Tibial nerve (tissue), 4 donors: Measurements from ENCODE around the gene TAF4. TPM values are rescaled to one million over a fixed set of nuclear protein-coding genes. Genes with fewer than 3 reads are reported as not detected.

ENCODE experiments used
- DNase-seq, 2 donors: peaks; one replicate each; pipeline ENCODE4 v3.0.0-alpha.2; 2019; ENCODE audit warnings: low spot score in 2 of 2
- H3K27ac ChIP-seq, 4 donors: fragments of 200-600 bp; sonication (generic) in 3 of 4; one replicate each; pipeline ENCODE4 v1.5.1; 2017 to 2019; ENCODE audit warnings: mild to moderate bottlenecking in 1 of 4
- H3K27me3 ChIP-seq, 2 donors: fragments of 200-600 bp; sonication (generic) in 1 of 2; one replicate each; pipeline versions ENCODE4 v1.5.1 to v1.6.0; 2017 to 2019
- H3K36me3 ChIP-seq, 3 donors: fragments of 200-600 bp; sonication (generic); one replicate each; pipeline ENCODE4 v1.5.1; 2018 to 2019
- H3K4me1 ChIP-seq, 4 donors: fragments of 200-600 bp; sonication (generic) in 3 of 4; one replicate each; pipeline ENCODE4 v1.5.1; 2017 to 2019
- H3K4me3 ChIP-seq, 4 donors: fragments of 200-600 bp; sonication (generic) in 3 of 4; one replicate each; pipeline ENCODE4 v1.5.1; 2017 to 2019; ENCODE audit warnings: mild to moderate bottlenecking in 1 of 4, moderate library complexity in 1 of 4
- H3K9me3 ChIP-seq, 4 donors: fragments of 200-600 bp; sonication (generic) in 3 of 4; one replicate each; pipeline ENCODE4 v1.5.1; 2017 to 2019
- CTCF ChIP-seq, 5 experiments: fragments of 200-600 bp in 3 of 5; fragments of 450-650 bp in 2 of 5; sonication (generic) in 3 of 5; IDR thresholded peaks; one replicate each; pipeline ENCODE4 v1.5.1; 2016 to 2019; ENCODE audit warnings: antibody characterized with exemption in 5 of 5, mild to moderate bottlenecking in 3 of 5, moderate library complexity in 2 of 5
- EP300 ChIP-seq, 2 donors: sonication (generic); formaldehyde crosslinking; IDR thresholded peaks; one replicate each; pipeline ENCODE4 v1.6.1; 2017; ENCODE audit warnings: antibody characterized with exemption in 2 of 2, mild to moderate bottlenecking in 1 of 2
- POLR2A ChIP-seq, 2 donors: fragments of 450-650 bp; IDR thresholded peaks; one replicate each; pipeline ENCODE4 v1.6.1; 2017; ENCODE audit warnings: antibody characterized with exemption in 2 of 2, mild to moderate bottlenecking in 2 of 2, moderate library complexity in 2 of 2
- WGBS, 2 donors: methylation state at CpG; one replicate each; pipeline ENCODE4 v1.1.5; 2018; 5-methylcytosine and 5-hydroxymethylcytosine counted together
- total RNA-seq, 4 donors: library from RNA; depleted of rRNA; stranded (reverse); fragments of >200 nt; gene quantifications; one replicate each; pipeline ENCODE4 v1.1.0, GENCODE V29; 2016

Gene TAF4
- total RNA-seq, 4 donors from 2014 or later = 11.2 to 50.4 (median 14.8) TPM

- DNase-seq = no peak
- TF ChIP-seq CTCF (IDR thresholded peaks at IDR 0.05) = no peak
- no peak for TF ChIP-seq POLR2A (IDR thresholded peaks at IDR 0.05)
- TF ChIP-seq EP300 (IDR thresholded peaks at IDR 0.05) = no peak
- H3K9me3 ChIP-seq = no peaks in the 10 kb centered on the region
- H3K4me3 ChIP-seq = no peak overlapping the region
- H3K4me1 ChIP-seq = peaks cover 0 to 32% (median 3%) of the 10 kb centered on the region in 4 donors
- no peaks in the 10 kb centered on the region for H3K27me3 ChIP-seq
- WGBS, 2 donors = 74 to 76% methylated on average over 9 to 14 of the region's 14 CpGs
- H3K36me3 ChIP-seq = peaks cover 0 to 37% (median 4%) of the 10 kb centered on the region in 3 donors
- H3K27ac ChIP-seq = no peak overlapping the region
These were observed 50.7 kb downstream of the TAF4 start for GRCh38 chr20:62014889-62015537.

GRCh38 chr20:62014488-62014775 is 51.2 kb downstream of the TAF4 start:
- H3K4me3 ChIP-seq = no peak overlapping the region
- 82 to 87% methylated on average over 12 of the region's 12 CpGs for WGBS, 2 donors
- peaks cover 0 to 27% (median 2%) of the 10 kb centered on the region in 4 donors for H3K4me1 ChIP-seq
- DNase-seq = no peak
- no peak overlapping the region for H3K27ac ChIP-seq
- H3K36me3 ChIP-seq = peaks cover 0 to 43% (median 4%) of the 10 kb centered on the region in 3 donors
- no peaks in the 10 kb centered on the region for H3K9me3 ChIP-seq
- TF ChIP-seq CTCF (IDR thresholded peaks at IDR 0.05) (no peak), EP300 (IDR thresholded peaks at IDR 0.05) (no peak), POLR2A (IDR thresholded peaks at IDR 0.05) (no peak)
- no peaks in the 10 kb centered on the region for H3K27me3 ChIP-seq

GRCh38 chr20:62012631-62013030 is 53.0 kb downstream of the TAF4 start:
- Histone ChIP-seq H3K4me3 (no peak overlapping the region), H3K27ac (no peak overlapping the region), H3K27me3 (no peaks in the 10 kb centered on the region), H3K36me3 (peaks cover 0 to 61% (median 11%) of the 10 kb centered on the region in 3 donors), H3K9me3 (no peaks in the 10 kb centered on the region), H3K4me1 (peaks cover 0 to 17% (median 0%) of the 10 kb centered on the region in 4 donors)
- WGBS, 2 donors = 95% methylated on average over 12 of the region's 12 CpGs
- no peak for TF ChIP-seq CTCF (IDR thresholded peaks at IDR 0.05)
- TF ChIP-seq EP300 (IDR thresholded peaks at IDR 0.05) = no peak
- no peak for TF ChIP-seq POLR2A (IDR thresholded peaks at IDR 0.05)
- no peak for DNase-seq

- 92 to 93% methylated on average over 18 to 27 of the region's 27 CpGs for WGBS, 2 donors
- DNase-seq = no peak
These were observed 53.6 kb downstream of the TAF4 start for GRCh38 chr20:62011938-62012534.

More at GRCh38 chr20:62011938-62012534, 53.6 kb downstream of the TAF4 start:
- Histone ChIP-seq H3K9me3 (no peaks in the 10 kb centered on the region), H3K36me3 (peaks cover 0 to 67% (median 17%) of the 10 kb centered on the region in 3 donors), H3K4me1 (peaks cover 0 to 17% (median 0%) of the 10 kb centered on the region in 4 donors), H3K27me3 (no peaks in the 10 kb centered on the region), H3K27ac (no peak overlapping the region), H3K4me3 (no peak overlapping the region)
- TF ChIP-seq EP300 (IDR thresholded peaks at IDR 0.05) = no peak
- TF ChIP-seq POLR2A (IDR thresholded peaks at IDR 0.05) = no peak
- no peak for TF ChIP-seq CTCF (IDR thresholded peaks at IDR 0.05)
